NCI-H2081 (cell line): Measurements from ENCODE around the gene KRTAP9-6.
"Not testable (repeated sequence)": the region's sequence is repeated elsewhere in the genome, so short reads cannot be mapped to it uniquely, and the experiment has no call there.

Experiments
- DNase-seq, 2 experiments: peaks; one replicate each; lab custom pipeline; 2025; lab: John Stamatoyannopoulos, UW

The KRTAP9-6 gene, protein sequence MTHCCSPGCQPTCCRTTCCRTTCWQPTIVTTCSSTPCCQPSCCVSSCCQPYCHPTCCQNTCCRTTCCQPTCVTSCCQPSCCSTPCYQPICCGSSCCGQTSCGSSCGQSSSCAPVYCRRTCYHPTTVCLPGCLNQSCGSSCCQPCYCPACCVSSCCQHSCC

DNA sequence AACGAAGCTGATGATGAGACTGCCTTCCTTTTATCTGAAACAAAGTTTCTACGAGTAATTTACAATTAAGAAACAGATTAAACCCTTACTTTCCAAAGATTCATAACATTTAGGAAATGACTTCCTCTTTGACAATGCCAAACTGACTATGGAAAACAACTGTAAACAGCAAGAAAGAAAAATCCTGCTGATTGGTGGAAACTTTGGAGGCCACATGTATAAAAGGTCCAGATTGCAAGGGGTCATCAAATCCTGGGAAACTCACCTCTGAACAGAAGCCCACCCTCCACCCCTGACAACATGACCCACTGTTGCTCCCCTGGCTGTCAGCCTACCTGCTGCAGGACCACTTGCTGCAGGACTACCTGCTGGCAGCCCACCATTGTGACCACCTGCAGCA is at the start of gene KRTAP9-6:
Gene KRTAP9-6 (plus strand): TSS at position 301 of the 400 bp plus-strand sequence. CDS start 0 bp downstream, at position 301.
- no peak for DNase-seq

GRCh38 chr17:41215681-41216080 is 49.5 kb upstream of the KRTAP9-6 start:
- no peak for DNase-seq

DNA sequence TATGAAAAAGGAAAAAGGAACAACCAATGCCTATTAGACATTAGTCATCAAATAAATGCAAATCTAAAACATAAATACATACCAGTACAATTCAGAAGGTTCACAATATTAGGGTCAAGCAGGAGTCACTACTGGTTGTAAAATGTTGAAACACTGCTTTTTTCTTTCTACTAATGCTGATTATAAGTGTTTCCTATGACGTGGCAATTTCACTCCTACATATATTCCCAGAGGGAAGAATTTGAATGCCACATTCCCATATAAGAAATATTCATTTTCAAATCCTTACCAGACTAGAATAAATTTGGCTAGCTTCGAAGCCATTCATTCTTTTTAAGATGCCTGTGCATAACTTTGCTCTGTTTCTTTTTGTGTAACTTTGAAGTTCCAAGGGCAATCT is 41.4 kb upstream of the KRTAP9-6 start:
- DNase-seq: no peak

- DNase-seq: no peak
These were observed 39.1 kb upstream of the KRTAP9-6 start for GRCh38 chr17:41226051-41226450.

DNA sequence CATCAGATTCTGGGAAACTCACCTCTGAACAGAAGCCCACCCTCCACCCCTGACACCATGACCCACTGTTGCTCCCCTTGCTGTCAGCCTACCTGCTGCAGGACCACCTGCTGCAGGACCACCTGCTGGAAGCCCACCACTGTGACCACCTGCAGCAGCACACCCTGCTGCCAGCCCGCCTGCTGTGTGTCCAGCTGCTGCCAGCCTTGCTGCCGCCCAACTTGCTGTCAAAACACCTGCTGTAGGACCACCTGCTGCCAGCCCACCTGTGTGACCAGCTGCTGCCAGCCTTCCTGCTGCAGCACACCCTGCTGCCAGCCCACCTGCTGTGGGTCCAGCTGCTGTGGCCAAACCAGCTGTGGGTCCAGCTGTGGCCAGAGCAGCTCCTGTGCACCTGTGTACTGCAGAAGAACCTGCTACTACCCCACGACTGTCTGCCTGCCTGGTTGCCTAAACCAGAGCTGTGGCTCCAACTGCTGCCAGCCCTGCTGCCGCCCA is 38.5 kb upstream of the KRTAP9-6 start, which contains the start of gene KRTAP9-2:
Gene KRTAP9-2 (plus strand): TSS at position 51 of the 498 bp plus-strand sequence. CDS start 7 bp downstream, at position 58.
- not testable (repeated sequence) for DNase-seq

GRCh38 chr17:41230094-41230493 is 35.1 kb upstream of the KRTAP9-6 start:
- no peak for DNase-seq

DNA sequence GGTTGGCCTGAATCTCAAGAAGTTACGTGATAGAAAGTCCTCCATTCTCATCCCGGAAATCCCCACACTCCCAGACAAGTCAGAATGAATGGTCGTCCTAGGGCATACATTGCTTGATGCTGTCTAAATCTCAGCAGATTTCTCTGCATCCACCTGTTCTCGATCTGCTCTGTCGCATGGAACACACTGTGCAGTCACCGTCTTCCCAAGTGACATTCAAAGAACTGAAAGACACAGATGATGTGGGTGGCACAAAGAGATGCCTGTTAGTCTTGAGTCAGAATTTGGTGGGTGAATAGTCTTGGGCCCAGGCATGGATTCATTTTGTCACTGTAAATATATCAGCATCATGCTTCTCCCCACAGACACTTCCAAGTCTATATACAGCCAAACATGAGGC is 33.4 kb upstream of the KRTAP9-6 start:
- no peak for DNase-seq

- DNase-seq: not testable (repeated sequence)
These were observed 32.6 kb upstream of the KRTAP9-6 start, which contains the start of gene KRTAP9-3 for GRCh38 chr17:41232399-41233105. KRTAP9-3 (plus strand) TSS chr17:41232449; CDS start chr17:41232502, 53 bp downstream.

- not testable (repeated sequence) for DNase-seq
These were observed 28.1 kb upstream of the KRTAP9-6 start for GRCh38 chr17:41237116-41237515.

- DNase-seq: not testable (repeated sequence)
These were observed 27.2 kb upstream of the KRTAP9-6 start, which contains the start of gene KRTAP9-8 for GRCh38 chr17:41237949-41238437. KRTAP9-8 (plus strand) TSS chr17:41237999; CDS start chr17:41238052, 53 bp downstream.

DNA sequence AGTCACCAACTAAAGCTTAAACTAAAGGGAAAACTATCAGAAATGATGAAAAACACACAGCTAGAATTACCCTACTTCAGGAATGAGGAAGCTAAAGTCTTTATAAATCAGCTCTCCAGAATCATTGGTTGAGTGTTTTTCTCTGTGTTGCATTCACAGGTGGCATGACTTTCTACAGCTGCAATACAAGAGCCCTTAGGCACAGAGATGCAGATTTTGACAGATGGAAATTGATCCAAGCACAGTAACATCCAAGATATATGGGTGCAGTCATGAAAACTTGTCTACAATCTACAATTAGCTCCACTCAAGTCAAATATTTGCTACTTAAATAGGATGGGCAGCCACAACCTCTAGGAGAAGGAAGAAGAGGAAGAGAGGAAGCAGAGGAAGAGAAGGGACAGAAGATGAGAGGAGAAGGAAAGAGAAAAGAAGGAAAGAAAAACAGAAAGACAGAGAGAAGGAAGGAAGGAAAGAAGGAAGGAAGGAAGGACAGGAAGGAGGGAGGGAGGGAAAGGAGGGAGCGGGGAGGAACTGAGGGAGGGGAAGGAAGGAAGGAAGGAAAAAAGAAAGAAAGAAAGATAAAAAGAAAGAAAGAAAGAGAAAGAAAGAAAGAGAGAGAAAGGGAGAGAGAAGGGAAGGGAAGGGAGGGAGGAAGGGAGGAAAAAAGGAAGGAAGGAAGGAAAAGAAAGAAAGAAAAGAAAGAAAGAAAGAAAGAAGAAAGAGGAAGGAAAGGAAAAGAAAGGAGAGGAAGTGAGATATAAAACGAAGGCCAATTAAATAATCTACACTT is 18.0 kb upstream of the KRTAP9-6 start:
- DNase-seq: not testable (repeated sequence)

- DNase-seq: not testable (repeated sequence)
These were observed 15.4 kb upstream of the KRTAP9-6 start, which contains the start of gene KRTAP9-4 for GRCh38 chr17:41249637-41250240. KRTAP9-4 (plus strand) TSS chr17:41249687; CDS start chr17:41249721, 34 bp downstream.

GRCh38 chr17:41251261-41251660 is 13.9 kb upstream of the KRTAP9-6 start:
- DNase-seq: no peak

GRCh38 chr17:41254861-41255260 is 10.3 kb upstream of the KRTAP9-6 start:
- DNase-seq: no peak

- not testable (repeated sequence) for DNase-seq
These were observed 9.5 kb upstream of the KRTAP9-6 start, which contains the start of gene KRTAP9-9 for GRCh38 chr17:41255381-41256290. KRTAP9-9 (plus strand) TSS chr17:41255384.

- no peak for DNase-seq
These were observed 8.9 kb upstream of the KRTAP9-6 start for GRCh38 chr17:41256291-41256685.

DNA sequence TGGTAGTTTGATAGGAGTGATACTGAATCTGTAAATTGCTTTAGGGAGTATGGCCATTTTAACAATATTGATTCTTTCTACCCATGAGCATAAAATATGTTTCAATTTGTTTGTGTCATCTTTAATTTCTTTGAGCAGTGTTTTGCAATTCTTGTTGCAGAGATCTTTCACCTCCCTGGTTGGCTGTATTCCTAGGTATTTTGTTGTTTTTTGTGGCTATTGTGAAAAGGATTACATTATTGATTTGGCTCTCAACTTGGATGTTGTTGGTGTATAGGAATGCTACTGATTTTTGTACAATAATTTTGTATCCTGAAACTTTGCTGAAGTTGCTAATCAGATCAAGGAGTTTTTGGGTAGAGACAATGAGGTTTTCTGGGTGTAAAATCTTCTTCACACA is 6.8 kb upstream of the KRTAP9-6 start:
- no peak for DNase-seq

GRCh38 chr17:41263212-41263611 is 2.0 kb upstream of the KRTAP9-6 start:
- no peak for DNase-seq

DNA sequence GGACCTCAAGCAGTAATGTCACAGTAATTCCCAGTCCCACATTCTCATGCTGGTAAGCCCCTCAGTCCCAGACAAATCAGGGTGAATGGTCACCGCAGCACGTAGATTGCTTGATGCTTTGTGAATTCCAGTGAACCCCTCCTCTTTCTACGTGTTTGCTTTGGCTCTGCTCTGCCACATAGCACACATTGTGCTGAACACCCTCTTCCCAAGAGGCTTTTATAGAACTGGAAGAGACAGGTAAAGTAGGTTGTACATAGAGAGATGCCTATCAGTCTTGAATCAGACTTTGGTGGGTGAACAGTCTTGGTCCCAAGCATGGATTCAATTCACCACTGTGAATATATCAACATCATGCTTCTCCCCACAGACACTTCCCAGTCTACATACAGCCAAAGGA is 579 bp upstream of the KRTAP9-6 start:
- no peak for DNase-seq

GRCh38 chr17:41267711-41268110 is 2.5 kb downstream of the KRTAP9-6 start:
- no peak for DNase-seq
